ENCODE results near the gene CHRNA4.

Gene CHRNA4

DNA sequence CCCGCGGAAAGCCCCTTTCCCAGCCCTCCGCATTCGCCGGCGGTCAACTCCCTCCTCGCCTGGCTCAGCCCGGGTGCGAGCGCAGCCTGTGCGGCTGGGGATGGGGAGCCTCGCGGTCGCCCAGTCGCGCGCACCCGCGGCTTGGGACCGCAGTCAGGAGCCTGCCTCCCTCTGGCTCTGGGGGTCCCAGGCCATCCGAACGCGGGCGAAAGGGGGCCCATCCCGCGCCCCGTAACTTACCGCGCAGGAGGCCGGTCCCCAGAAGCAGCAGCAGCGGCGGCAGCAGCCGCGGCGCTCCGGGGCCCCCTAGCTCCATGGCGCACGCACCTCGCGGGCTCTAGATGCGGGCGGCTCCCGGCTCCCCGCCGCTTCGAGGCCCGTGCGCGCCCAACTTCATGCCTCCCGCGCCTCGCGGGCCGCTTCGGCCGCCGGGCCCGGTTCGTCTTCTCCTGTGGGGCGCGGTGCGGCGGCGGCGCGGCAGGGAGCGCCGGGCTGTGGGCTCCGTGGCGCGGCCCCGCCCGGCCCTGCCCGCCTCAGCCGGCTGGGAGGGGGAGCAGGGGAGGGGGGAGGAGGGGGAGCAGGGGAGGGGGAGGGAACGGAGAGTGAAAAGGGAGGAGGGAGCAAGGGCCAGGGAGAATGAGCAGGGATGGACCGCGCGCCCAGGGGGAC lies at the start of gene CHRNA4:
TSS of gene CHRNA4 (minus strand) at position 500 of the 669 bp plus-strand sequence. CDS start at position 316, 184 bp downstream.
- no peak for DNase-seq

DNA sequence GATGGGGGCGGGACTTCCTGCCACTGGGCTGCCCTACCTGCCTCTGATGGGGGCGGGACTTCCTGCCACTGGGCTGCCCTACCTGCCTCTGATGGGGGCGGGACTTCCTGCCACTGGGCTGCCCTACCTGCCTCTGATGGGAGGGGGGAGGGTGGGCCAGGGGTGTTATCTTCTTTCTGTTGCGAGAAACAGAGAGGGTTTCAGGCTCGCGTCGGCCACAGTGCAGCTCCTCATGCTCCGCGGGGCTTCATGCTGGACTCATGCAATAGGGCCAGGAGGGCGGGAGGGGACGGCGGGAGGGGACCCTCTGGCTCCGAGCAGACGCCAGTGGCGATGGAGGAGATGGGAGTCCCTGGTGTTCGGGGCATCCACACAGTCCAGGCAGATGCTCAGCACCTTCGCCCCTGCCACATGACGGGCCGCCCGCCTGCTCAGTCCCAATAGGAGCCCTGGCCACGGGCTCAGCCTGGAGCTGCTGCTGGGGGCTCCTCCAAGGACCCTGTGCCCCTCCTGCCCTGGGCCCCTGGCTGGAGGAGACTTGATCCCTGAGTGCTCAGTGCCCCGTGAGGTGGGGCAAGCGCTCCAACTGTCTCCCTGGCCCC lies 48.8 kb upstream of the CHRNA4 start:
- DNase-seq = no peak

DNA sequence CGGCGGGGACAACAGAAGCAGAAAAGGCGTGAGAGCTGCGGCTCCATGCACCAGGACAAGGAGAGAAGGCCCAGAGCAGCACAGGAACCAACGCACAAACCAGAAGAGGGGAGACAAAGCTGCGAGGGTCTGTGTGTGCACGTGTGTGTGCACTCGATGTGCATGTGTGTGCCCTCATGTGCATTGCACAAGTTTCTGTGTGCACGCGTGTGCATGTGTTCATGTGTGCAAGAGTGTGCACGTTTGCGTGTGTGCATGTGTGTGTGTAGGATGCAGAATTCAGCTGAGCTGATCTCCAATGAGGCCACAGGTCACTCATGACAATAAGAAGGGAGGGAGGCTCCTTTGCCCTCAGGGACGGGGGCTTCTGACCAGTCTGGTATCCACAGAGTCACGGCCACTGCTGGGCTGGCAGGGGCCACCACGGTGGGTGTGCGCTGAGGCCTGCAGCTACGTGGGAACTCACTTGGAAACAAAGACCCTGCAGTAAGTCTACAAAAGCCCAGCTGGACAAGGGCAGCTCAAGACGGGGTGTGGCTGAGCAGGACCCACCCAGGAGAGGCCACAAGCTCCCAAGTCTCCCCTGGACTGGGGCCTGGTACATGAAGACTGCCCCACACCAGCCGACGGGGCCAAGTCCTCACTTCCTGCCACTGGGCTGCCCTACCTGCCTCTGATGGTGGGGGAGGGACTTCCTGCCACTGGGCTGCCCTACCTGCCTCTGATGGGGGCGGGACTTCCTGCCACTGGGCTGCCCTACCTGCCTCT lies 48.1 kb upstream of the CHRNA4 start:
- no peak for DNase-seq

DNA sequence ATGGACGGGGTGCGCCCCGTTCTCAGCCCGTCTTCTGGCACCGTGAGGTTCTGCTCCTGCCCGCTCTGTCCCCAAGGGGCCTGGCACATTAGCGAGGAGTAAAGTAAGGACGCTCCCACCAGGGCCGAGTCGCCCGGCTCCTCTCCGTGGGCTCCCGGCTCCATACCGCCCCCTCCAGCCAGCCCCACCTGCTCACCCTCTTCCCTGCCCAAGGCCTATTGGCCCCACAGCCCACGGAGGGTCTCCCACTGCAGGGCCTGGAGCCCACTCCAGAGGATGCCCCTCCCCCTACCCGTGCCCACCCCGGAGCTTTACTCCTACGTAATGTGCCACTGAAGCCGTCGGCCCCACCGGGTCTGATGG lies 47.5 kb upstream of the CHRNA4 start:
- DNase-seq = no peak

DNA sequence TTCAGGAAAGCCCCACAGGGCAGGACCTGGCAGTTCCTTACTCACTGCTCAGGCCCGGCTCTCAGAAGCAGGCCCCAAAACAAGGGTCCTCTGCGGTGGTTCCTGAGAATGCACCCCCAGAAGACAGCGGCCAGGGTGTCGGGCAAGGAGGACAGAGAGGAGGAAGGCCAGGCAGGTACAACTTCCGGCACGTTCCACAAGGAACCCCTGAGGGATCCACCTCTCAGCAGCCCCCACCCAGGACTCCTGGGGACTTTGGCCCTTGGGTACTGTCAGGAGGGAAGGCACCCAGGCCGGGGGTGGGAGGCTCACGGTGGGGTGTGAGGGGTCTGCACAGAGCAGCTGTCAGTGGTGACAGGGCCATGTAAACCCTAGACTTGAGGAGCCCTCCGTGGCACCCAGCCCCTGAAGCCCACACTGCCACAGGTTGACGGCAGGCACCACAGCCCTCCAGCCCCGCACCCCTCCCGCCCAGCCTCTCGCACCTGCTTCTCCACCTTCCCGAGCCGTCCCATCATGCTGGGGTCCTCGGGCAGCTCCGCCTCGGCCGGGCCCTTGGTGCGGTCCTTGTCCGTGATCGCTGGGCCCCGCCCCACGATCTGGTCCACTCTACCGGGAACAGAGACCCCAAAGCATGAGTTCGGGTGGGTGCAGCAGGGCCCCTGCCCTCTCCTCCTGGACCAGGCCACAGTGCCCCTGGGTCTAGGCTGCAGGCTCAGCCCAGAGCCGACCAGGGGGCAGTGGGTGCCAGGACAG lies 47.0 kb upstream of the CHRNA4 start:
- no peak for DNase-seq

DNA sequence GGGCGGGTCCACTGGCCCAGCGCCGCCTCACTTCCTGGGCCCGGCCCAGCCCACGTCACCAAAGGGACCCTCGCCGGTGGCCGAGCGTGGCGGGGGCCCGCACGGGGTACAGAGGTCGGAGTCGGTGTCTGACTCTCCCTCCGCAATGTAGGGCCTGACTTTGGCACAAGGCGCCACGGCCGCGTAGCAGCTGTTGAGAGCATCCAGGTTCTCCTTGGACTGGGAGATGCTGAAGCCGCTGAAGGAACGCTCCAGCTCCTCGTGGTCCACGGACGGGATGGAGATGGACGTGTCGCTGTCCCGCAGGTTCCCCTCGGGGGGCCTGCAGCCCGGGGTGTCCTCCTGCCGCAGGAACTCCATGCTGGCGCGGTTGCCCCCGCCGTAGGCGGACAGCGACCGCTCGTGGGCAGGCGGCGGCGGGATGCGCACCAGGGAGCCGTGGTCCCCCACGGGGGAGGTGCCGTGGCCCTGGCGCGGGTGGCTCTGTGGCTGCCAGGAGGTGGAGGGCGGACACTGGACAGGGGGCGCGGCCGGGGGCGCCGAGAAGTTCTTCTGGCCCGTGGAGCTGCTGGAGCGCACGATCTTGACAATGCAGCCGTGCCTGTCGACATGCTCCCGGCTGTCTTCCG lies 45.6 kb upstream of the CHRNA4 start:
- DNase-seq = no peak

DNA sequence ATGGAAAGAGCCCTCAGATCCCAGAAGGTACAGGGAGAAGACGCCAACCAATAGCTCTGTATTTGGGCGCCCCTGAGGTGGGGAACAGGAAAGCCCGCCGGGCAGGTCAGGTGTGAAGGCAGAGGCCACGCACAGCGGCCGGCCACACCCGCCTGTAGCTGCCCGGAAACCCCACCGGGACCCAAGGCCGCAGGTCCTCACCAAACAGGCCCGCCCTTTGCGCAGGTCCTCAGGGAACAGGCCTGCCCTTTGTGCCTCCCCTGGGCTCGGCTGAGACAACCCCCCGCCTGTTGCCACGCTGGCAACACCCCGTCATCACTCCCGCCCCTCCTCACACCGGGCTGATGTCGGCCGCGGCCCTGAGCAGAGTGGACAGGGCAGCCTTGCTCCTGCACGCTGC lies 44.9 kb upstream of the CHRNA4 start:
- DNase-seq = no peak

DNA sequence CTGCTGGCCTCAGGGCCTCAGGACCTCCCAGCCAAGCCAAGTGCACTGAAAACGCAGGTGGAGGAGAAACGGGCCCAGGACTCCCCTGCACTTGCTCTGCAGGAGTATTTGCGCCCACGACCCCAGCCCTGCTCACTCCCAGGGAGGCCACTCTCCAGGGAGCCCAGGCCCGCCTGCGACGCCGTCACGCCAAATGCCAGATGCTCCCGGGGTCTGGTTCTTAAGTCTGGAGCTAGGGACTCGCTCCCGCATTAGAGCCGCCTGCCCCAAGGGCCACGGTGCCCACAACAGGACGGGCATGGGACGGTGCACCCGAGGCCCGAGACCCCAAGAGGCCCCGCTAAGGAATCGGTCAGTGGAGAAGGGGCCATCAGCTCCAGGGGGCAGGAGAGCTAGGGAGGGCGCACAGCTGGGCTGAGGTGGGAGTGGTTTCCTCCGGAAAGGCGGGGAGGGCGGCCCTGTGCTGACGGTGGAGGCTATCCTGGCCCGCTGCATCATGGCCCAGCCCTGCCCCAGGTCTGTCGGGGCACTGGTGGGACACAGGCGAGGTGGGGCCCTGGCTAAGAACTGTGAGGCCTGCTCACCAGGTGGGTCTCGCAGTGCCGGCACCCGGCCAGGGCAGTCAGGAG lies 44.1 kb upstream of the CHRNA4 start:
- DNase-seq = no peak

DNA sequence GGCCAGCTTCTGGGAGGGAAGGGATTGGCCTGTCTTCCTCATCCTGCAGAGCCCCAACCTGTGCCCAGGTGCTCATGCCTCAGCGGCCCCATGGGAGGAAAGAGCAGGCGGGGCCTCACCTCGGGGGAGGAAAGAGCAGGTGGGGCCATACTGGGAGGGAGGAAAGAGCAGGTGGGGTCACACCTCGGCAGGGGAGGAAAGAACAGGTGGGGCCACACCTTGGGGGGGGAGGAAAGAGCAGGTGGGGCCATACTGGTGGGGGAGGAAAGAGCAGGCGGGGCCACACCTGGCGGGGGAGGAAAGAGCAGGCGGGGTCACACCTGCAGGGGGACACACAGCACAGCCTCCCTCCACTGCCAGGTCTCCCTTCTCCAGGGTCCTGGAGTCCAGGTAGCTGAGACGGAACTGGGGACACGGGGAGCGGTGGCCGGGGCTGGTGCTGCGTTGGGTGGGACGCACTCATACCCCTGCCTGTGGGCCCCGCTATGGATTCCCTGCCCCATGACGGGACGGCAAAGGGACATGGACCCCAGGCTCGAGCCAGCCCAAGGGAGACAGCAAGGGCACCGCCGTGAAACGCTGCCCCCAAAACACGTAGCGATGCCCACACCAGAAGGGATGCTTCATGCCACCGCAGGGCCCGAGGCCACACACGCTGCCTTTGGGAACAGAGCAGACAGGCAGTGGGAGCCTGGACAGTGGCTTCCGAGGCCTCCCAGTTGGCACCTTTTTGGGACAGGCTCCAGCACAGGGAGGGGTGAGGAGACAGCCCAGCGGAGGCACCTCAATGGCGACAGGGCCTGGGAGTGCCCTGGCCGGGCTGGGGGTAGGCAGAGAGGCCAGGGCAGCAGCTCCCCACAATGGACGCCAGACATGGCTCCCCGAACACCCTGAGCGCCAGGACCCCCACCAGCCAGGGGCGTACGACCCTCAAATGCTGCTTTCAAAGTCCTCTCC lies 43.3 kb upstream of the CHRNA4 start:
- no peak for DNase-seq

DNA sequence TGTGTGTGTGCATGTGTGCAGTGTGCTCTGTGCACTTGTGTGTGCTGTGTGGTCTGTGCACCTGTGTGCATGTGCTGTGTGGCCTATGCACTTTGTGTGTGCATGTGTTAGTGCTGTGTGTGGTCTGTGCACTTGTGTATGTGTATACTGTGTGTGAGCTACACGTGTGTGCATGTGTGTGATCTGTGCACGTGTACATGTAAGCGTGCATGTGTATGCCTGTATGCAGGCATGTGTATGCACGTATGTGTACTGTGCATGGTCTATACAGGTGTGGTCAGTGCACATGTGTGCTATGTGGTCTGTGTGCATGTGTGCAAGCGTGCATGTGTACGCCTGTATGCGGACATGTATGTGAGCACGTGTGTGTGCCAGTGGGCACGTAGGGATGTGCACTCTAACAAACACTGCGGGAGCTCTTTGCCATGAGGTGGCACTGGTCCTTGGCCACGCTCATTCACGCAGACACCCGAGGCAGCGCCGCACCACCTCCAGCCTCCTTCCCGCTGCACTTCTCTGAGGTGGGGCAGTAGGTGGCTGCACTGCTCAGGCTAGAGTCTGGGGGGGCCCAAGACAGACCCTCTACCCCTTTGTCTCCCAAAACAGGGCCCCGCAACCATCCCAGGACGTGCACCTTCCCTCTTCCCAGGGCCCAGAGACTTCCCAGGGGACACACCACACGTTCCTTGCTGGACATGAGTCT lies 42.4 kb upstream of the CHRNA4 start:
- DNase-seq = no peak

DNA sequence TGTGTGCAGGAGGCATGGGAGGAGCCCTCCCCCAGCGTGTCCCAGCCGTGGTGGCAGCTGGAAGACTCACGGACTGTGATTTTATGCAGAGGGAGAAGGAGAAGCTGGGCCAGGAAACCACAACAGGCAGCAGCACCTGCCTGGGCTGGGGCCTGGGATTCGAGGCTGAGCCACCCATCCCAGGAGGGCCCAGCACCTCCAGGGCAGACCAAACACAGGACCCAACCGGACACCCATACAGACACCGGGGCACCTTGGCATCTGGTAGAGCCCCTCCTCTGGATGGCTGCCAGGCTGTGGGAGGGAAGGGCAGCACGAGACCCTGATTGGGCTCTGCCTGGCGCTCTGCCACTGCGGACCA lies 41.7 kb upstream of the CHRNA4 start:
- DNase-seq = no peak

DNA sequence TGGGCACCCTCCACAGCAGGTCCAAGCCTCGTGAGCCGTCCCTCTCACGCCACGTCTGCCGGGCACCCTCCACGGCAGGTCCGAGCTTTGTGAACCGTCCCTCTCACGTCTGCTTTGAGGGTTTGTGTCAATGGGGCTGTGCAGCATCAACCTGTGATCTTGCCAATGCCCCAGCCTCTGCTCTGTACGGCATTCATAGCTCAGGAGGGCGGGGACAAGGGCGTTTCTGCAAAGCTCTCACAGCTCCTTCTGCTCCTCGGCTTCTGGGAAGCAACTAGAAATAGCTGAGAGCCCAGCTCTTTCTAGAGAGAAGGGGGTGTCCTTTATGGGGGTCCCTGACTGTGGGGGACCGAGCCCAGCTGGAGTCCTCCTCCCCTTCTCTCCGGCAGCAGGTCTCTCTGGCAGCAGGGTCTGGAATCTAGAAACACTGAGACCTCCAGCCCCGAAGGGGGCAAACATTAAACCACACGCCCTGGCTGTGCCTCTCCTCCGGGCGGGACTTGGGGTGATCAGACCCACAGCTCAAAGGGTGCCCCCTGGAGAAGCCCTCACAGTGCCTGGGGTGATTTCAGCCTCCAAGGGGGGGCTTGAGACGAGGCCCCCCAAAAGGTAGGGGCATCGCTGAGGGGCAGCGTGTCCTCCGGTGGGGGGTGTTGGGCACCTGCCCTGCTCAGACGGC lies 41.2 kb upstream of the CHRNA4 start:
- no peak for DNase-seq

DNA sequence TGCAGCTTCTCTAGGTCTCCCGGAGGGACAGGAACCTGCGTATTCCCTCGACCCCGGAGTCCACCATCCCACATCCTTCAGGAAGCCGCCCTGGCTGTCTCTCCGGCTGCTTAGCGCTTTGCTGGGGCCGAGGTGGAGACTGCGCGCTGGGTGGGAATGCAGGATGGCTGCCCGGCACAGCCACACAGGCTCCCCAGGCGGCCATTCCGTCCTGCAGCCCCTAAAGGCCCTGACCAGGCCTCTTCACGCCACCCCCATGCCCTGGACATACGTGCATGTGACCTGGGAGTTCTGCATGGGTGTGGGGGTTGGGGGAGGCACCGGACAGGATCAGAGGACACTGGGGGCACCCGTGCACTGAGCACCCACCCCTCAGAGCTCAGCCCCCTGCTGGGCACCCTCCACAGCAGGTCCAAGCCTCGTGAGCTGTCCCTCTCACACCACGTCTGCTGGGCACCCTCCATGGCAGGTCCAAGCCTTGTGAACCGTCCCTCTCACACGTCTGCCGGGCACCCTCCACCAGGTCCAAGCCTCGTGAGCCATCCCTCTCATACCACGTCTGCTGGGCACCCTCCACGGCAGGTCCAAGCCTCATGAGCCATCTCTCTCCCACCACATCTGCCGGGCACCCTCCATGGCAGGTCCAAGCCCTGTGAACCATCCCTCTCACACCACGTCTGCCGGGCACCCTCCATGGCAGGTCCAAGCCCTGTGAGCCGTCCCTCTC lies 40.4 kb upstream of the CHRNA4 start:
- DNase-seq = no peak

DNA sequence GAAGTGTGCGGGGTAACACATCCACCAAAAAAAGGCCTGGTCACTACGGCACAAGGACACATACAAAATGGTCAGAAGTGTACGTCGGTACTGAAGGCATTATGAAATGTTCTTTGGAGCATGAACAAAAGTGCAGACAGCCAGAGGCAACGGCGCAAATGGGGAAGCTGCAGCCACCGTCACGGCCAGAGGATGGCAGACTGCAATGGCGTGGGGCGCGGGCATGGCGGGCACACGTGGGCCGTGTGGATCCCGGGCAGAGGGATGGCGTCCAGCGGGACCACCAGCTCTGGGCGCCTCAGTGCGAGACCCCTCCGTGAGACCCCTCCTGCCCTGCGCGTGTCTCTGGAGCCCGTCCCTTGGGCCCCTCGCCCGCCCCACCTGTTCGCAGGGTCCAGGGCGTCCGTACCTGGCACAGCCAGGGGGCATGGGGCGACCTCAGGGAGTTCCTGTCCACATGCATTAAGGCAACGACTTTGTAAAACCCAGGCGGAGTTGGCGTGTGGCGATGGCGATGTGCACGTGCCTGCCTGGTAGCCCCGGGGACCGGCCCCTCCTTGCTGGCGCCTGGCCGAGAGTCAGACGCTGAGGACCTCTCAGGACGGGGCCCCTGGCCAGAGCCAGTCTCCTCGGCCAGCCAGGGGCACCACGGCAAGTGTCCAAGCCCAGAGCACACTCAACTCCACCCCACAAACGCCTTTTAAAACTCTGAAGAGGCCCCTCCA lies 39.5 kb upstream of the CHRNA4 start:
- no peak for DNase-seq

DNA sequence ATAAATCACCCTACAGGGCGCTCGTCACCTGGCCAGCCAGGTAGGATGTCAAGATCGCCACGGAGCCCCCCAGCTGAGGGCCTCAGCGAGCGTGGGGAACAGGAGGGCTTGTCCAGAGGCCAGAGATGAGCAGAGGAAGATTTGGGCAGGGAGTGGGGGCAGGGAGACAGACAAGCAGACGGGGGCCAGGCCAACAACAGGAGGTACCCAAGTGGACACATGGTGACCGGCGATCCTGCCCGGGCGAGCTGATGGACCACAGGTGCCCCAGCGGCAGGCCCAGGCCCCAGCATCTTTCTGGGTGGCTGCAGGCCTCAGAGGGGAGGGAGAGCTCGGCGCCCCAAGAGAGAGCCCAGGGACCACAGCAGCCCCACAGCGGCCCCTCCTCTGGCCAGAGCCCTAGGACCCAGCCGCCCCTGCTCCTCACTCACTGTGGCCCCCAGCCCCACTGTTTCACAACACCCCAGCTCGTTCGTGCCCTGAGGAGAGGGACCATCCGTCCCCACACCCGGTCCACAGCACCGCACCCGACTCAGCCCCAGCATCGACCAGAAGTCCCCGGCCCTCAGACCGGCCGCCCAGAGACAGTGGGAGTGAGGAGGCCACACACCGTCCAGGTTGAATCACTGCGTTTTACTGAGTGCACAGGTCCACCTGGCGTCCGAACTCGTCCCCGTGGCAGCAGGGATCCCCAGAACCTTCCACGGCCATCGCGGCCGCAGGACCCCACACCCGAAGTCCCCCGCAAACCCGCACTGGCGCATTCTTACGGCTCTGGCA lies 38.6 kb upstream of the CHRNA4 start:
- DNase-seq = no peak

DNA sequence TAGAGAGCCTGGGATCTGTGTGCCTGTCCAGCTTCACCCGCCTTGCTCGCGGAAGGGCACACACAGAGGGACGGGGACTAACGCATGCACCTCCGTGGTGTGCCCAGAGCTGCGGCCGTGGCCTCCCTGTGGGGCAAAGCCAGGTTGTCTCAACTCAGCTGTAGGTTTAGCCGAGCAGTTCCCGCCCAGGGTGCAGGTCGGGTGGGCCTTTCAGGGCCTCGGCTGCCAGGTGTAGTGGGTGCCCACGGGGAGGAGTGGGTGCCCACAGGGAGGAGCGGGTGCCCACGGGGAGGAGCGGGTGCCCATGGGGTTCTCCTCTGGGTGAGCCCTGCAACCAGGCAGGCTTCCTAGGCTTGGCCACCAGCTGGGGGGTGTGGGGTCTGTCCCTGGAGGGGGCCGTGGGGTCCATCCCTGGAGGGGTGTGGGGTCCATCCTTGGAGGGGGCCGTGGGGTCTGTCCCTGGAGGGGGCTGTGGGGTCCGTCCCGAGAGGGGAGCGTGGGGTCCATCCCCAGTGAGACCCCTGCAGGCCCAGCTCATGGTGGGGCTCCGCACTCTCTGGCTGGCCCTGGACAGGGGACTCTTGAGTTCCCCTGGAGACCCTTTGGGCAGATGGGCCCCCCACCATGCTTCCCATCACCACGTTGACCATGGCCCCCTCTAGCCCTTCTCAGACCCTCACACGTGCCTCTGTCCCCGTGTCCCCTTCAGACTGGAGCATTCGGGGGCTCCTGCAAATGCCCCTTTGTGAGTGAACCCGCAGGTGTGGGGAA lies 37.8 kb upstream of the CHRNA4 start:
- DNase-seq = no peak

DNA sequence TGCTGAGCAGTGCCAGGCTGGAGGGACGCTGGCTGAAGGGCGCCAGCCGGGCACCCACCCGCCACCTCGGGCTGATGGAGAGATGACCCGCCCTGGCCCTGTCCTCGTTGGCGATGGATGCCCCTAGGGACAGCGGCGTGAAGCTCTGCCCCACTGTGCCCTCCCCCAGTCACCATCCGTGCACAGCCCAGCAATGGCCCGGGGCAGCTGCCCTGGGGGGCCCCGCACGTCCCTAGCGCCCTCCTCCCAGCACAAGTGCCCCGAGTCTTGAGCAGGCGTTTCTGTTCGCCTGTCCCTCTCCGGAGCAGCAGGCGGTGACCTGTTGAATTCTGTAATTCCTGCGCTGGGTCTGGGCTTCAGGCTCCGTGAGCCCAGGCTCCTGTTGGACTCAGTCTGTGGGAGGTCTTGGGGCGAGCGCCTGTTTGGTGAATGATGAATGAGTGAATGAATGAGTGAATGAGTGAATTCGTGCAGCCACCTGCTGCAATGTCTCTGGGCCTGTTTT lies 36.8 kb upstream of the CHRNA4 start:
- DNase-seq = no peak
